CD4-positive, alpha-beta T cell treated with Interleukin-1 beta for 1 hour (primary cell): ENCODE measurements around the gene CAMK4.
"Not testable (repeated sequence)": the region's sequence is repeated elsewhere in the genome, so short reads cannot be mapped to it uniquely, and the experiment has no call there.

ENCODE experiments used
- DNase-seq, 2 donors: peaks; one replicate each; pipeline ENCODE4 v3.0.0-alpha.2; 2020 to 2022

CAMK4 gene

GRCh38 chr5:111320953-111321352 is 96.8 kb downstream of the CAMK4 start:
- no peak for DNase-seq

- DNase-seq = no peak
Observed at GRCh38 chr5:111321376-111321775, 97.2 kb downstream of the CAMK4 start.

- DNase-seq = no peak
Observed at GRCh38 chr5:111326551-111326950, 102.4 kb downstream of the CAMK4 start.

GRCh38 chr5:111337133-111337532 is 112.9 kb downstream of the CAMK4 start:
- no peak for DNase-seq

- DNase-seq = no peak
Observed at GRCh38 chr5:111337688-111338087, 113.5 kb downstream of the CAMK4 start.

- no peak for DNase-seq
Observed at GRCh38 chr5:111345731-111346130, 121.5 kb downstream of the CAMK4 start.

- DNase-seq = no peak
Observed at GRCh38 chr5:111347021-111347420, 122.8 kb downstream of the CAMK4 start.

- no peak for DNase-seq
Observed at GRCh38 chr5:111348661-111349329, 124.6 kb downstream of the CAMK4 start.

- DNase-seq = no peak
Observed at GRCh38 chr5:111349429-111349828, 125.2 kb downstream of the CAMK4 start.

GRCh38 chr5:111353035-111353434 is 128.9 kb downstream of the CAMK4 start:
- no peak for DNase-seq

GRCh38 chr5:111358726-111359125 is 134.5 kb downstream of the CAMK4 start:
- DNase-seq = not testable (repeated sequence)

- no peak for DNase-seq
Observed at GRCh38 chr5:111360173-111360572, 136.0 kb downstream of the CAMK4 start.

GRCh38 chr5:111364992-111365391 is 140.8 kb downstream of the CAMK4 start:
- DNase-seq = no peak

GRCh38 chr5:111366388-111366787 is 142.2 kb downstream of the CAMK4 start:
- DNase-seq = no peak

GRCh38 chr5:111367115-111367514 is 142.9 kb downstream of the CAMK4 start:
- DNase-seq = no peak

GRCh38 chr5:111372799-111373198 is 148.6 kb downstream of the CAMK4 start:
- no peak for DNase-seq

GRCh38 chr5:111374380-111374779 is 150.2 kb downstream of the CAMK4 start:
- no peak for DNase-seq

GRCh38 chr5:111375645-111376044 is 151.5 kb downstream of the CAMK4 start:
- no peak for DNase-seq

GRCh38 chr5:111377306-111377705 is 153.1 kb downstream of the CAMK4 start:
- DNase-seq = no peak

- no peak for DNase-seq
Observed at GRCh38 chr5:111379391-111379816, 155.2 kb downstream of the CAMK4 start.

- no peak for DNase-seq
Observed at GRCh38 chr5:111383288-111383970, 159.2 kb downstream of the CAMK4 start.

- no peak for DNase-seq
Observed at GRCh38 chr5:111384220-111384619, 160.0 kb downstream of the CAMK4 start.

- DNase-seq = no peak
Observed at GRCh38 chr5:111385051-111385450, 160.9 kb downstream of the CAMK4 start.

GRCh38 chr5:111385970-111386831 is 162.0 kb downstream of the CAMK4 start:
- no peak for DNase-seq
